K562 (cell line): ENCODE data around the gene MAK.

ENCODE experiments used
- CHD2 ChIP-seq: IDR thresholded peaks from 2 replicates; pipeline ENCODE4 v1.6.1; 2011; ENCODE audit warnings: low read depth, low read length
- EGR1 ChIP-seq: fragments of 450-650 bp; conservative IDR thresholded peaks from 2 replicates; pipeline ENCODE4 v1.6.1; 2017; ENCODE audit warnings: mild to moderate bottlenecking
- EP300 ChIP-seq: IDR thresholded peaks from 2 replicates; pipeline ENCODE4 v1.6.1; 2012; ENCODE audit warnings: low read length, improper control_type of control experiment
- FOXJ3 ChIP-seq: sonication (generic); formaldehyde crosslinking; IDR thresholded peaks from 2 replicates; pipeline ENCODE4 v1.4.0; 2020; ENCODE audit warnings: mild to moderate bottlenecking, missing genetic modification reagents
- JUND ChIP-seq, 2 experiments: IDR thresholded peaks; 2 replicates in 1 of 2; 3 replicates in 1 of 2; pipeline ENCODE4 v1.6.1; 2011; ENCODE audit warnings: borderline replicate concordance in 2 of 2, low read depth in 2 of 2, low read length in 2 of 2, improper control_type of control experiment in 1 of 2, missing biosample characterization in 1 of 2, missing genetic modification characterization in 1 of 2, missing genetic modification reagents in 1 of 2
- MTA3 ChIP-seq: fragments of 450-650 bp; formaldehyde crosslinking; IDR thresholded peaks from 2 replicates; pipeline ENCODE4 v1.6.1; 2017; ENCODE audit warnings: mild to moderate bottlenecking, borderline replicate concordance
- ZNF274 ChIP-seq: IDR thresholded peaks from 2 replicates; pipeline ENCODE4 v1.6.1; 2011; ENCODE audit warnings: low read depth, mild to moderate bottlenecking, low read length, moderate library complexity, borderline replicate concordance
- TF ChIP-seq, protein P1 (sequence below): IDR thresholded peaks from 2 replicates; pipeline ENCODE4 v1.6.1; 2011; ENCODE audit not compliant: insufficient read length; ENCODE audit errors: extremely low read depth

DNA sequence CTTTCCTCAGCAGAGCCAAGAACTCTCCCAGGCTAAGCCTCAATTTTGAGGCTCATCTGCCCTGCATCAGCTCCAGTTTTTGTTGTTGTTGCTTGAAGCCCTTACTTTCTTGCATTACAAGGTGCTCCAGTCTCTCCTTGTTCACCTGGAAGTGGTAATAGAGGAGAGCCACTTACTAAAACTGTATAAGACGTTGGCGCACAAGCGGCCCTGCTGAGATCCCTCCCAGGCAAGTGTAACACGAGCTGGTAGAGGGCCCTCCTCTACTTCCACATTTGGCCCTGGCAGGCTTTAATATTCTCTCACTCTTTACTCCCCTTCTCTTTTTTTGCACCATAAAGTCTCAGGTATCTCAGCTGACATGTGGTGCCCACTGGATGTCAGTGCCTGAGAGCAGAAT, 24.0 kb upstream of the MAK start:
- TF ChIP-seq, protein P1, sequence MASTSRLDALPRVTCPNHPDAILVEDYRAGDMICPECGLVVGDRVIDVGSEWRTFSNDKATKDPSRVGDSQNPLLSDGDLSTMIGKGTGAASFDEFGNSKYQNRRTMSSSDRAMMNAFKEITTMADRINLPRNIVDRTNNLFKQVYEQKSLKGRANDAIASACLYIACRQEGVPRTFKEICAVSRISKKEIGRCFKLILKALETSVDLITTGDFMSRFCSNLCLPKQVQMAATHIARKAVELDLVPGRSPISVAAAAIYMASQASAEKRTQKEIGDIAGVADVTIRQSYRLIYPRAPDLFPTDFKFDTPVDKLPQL, result no peak
- TF ChIP-seq CHD2, result no peak
- no peak for TF ChIP-seq FOXJ3
- no peak for TF ChIP-seq JUND (IDR thresholded peaks at IDR 0.05; ENCODE audit: borderline replicate concordance, low read depth, low read length)
- TF ChIP-seq JUND (tag; IDR thresholded peaks at IDR 0.05; ENCODE audit: borderline replicate concordance, low read depth, low read length), result no peak
- no peak for TF ChIP-seq MTA3
- TF ChIP-seq ZNF274, result no peak
- TF ChIP-seq EGR1, result no peak
- TF ChIP-seq EP300, result no peak
